Eye (tissue), 1 donor: ENCODE data around the gene ATG12.
"Not testable (repeated sequence)": the region's sequence is repeated elsewhere in the genome, so short reads cannot be mapped to it uniquely, and the experiment has no call there.

ENCODE experiments used
- DNase-seq: peaks from one replicate; pipeline ENCODE4 v3.0.0-alpha.2; 2015

Gene ATG12

DNA sequence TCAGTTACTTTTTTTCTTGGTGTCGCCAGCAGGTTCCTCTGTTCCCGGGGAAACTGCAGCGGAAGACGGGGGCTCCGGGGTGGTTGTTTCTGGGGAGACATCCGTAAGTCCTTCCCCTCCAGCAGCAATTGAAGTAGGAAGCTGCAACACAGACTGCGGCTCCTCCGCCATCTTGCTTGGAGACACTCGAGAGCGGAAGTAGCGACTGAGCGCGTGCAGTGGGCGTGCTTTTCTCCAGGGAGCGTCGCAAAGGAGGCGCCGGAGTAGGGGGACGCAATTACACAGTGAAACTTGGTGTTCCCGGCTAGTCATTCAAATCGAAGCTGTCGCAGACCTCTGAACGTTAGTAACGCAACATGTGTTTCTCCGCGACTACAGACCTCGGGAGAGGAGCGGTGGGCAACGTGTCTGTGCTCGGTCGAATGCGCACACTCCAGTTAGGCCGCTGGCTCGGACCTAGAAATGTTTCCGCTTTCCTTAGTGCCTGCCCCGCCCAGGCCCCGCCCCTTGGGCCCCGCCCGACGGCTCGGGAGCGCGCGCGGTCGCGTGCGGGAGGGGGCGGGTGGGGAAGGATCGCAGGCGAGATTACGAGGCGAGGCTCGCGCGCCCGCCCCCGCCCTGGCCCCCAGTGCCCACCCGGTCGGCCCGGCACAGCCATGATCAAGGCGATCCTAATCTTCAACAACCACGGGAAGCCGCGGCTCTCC, at the start of gene ATG12, which contains the start of gene AP3S1:
Gene ATG12, minus strand, starts transcription at position 184 of the 707 bp plus-strand sequence. Its CDS starts 13 bp downstream, at position 171.
Gene AP3S1, plus strand, starts transcription at position 554 of the 707 bp plus-strand sequence. Its CDS starts 103 bp downstream, at position 657.
- DNase-seq, result peak; percentile 98

DNA sequence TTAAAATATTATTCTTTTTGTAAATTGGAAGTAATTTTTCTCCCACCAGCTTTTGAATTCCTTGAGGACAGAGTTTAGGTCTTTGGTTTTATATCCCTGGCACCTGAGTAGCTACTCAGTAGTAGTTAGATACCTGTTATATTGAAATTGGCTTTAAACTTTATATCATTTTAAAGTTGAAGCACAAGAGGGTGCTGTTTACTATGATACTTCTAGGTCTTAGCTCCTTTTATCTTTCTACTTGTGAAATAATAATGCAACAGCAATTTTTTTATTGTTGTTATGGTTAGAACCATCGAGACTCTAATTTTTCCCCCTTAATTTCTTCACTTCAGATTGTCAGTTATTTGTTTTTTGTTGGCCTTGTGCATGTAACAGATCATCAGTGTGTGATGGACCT, 46.7 kb upstream of the ATG12 start:
- DNase-seq, result no peak

DNA sequence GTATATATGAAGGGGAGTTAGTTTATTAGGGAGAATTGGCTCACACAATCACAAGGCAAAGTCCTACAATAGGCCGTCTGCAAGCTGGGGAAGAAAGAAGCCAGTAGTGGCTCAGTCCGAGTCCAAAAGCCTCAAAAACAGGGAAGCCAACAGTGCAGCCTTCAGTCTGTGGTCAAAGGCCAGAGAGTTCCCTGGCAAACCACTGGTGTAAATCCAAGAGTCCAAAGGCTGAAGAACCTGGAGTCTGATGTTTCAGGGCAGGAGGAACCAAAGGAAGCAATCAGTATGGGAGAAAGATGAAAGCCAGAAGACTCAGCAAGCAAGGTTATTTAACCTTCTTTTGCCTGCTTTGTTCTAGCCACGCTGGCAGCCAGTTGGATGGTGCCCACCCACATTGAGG, 43.8 kb upstream of the ATG12 start:
- DNase-seq, result not testable (repeated sequence)

DNA sequence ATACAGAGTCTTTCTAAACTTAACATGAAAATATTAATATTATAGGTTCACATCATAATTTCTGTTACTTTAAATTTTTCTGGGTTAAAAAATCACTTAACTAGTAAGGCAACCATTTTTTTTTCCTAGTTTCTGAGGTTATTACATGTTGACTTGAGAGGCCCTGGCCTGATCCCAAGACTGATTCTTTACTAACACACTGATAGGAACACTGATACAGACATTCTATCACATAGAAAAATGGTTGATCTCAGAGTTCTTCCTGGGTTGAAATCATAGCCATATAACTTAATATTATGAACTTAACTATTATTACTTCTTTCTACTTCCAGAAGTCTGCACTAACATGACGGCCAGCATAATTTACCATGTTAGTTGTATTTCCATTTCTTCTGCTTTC, 43.3 kb upstream of the ATG12 start:
- no peak for DNase-seq

DNA sequence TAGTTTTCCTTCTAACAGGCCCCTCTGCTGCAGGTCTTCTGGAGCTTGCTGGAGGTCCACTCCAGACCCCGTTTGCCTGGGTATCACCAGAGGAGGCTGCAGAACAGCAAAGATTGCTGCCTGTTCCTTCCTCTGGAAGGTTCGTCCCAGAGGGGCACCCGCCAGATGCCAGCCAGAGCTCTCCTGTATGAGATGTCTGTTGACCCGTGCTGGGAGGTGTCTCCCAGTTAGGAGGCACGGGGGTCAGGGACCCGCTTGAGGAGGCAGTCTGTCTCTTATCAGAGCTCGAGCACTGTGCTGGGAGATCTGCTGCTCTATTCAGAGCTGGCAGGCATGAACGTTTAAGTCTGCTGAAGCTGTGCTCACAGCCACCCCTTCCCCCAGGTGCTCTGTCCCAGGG, 41.1 kb upstream of the ATG12 start:
- not testable (repeated sequence) for DNase-seq

DNA sequence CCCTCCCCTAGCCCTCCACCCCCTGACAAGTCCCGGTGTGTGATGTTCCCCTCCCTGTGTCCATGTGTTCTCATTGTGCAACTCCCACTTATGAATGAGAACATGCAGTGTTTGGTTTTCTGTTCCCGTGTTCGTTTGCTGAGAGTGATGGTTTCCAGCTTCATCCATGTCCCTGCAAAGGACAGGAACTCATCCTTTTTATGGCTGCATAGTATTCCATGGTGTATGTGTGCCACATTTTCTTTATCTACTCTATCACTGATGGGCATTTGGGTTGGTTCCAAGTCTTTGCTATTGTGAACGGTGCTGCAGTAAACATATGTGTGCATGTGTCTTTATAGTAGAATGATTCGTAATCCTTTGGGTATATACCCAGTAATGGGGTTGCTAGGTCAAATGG, 36.0 kb upstream of the ATG12 start:
- not testable (repeated sequence) for DNase-seq

DNA sequence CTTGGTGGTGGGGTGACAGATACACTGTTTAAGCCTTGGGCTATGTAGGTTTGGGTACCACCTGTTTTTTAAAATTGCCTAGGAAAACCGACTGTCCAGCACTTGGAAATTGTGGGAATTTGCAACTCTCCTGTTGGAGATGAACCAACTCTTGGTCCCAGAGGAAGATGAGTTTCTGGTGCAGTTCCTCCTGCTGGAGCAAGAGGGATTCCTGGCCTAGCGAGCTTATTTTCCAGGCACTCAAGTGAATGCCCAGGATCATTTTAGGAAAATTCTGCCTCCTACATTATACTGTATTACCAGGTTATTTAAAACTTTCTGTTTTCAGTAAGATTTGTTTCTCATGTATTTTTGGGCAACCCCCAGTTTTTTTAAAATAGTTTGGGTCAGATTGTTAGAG, 34.1 kb upstream of the ATG12 start:
- DNase-seq, result no peak

DNA sequence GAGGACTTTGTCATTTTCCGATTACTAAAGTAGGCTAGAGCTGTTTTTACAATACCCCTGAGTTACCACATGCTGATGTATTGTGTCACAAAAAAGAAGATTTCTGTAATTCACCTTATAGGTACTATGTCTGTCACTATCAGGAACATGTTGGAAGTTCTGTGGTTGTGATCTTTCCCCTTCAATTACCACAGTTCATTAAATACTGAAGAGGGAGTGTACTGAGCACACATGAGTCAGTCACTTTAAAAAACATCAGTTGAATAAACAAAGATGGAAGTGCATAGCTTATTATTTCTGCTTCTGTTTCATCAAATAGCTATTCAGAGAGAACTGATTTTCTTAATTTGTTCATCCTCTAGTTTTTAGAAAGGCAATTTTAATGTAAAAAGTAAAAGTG, 32.0 kb upstream of the ATG12 start:
- no peak for DNase-seq

DNA sequence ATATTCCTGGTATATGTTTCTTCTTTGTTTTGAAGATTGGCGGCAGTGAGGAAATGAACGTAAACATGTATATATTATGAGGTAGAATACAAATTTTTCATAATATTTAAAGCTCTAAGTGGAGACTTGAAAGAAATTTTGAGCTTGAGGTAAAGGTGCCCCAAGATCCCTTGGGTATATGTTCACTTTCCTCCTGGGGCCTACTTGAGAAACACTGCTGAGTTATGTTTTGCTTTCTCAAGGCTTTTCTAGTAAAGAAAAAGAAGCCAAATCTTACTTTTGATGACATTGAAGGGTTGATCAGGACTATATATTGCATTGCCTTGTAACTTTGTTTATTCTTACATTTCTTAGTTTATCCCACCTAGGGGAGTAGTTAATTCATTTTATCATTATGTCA, 31.1 kb upstream of the ATG12 start:
- no peak for DNase-seq

DNA sequence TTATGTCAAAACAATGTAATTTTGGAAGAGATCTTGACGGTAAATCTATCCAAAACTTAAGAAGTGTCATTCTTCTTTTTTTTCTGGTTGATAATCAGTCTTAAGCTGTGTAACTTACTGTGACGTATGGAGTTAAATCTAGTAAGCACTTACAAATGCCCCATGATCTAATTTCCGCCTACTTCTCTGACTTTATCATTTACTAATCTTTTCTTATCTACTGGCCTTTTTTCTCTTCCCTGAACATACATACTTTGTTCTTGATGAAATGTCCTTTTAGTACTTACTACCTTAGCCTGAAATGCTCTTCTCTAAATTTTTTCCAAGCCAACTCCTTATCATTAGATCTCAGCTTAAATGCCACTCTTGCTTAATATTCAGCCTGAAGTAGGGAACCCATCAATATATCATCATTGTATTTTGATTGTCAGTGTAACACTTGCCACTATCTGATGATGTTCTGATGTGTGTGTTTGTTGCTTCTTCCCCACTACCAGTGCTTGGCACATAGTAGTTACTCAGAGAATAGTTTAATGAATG, 28.0 kb upstream of the ATG12 start:
- no peak for DNase-seq

DNA sequence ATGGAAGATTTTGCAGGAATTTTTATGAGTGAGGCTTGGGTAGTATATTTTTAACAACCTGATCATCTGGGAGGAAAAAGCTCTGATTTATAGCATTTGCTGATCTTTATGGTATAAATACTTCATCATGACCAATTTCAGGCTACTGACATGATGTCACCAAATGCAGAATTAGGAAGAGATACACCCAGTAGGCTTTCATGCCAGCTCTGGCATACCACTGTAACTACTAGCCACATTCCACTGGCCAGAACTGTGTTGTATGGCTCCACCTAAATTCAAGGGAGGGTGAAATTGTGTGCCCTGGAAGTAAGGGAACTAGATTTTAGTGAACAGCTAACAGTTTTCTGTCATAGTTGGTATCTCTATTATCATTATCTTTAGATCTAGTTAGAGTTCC, 18.0 kb upstream of the ATG12 start:
- DNase-seq, result no peak

DNA sequence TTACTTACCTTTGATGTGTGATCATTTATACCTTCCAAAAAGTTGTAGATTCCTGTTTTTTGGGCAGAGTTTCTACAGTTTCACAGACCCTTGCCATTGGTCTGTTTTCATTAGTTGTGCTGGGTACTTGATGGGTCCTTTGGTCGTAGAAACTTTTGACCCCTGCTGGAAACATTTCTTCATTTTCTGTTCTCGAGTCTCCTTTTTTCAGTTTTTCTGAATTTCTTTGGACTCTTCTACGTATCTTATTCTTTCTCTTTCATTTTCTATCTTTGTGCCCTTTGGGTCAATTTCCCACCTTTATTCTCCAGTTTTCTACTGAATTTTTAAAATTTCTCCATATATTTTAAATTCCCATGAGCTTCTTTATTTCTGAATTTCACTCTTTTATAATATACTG, 17.0 kb upstream of the ATG12 start:
- DNase-seq, result no peak

DNA sequence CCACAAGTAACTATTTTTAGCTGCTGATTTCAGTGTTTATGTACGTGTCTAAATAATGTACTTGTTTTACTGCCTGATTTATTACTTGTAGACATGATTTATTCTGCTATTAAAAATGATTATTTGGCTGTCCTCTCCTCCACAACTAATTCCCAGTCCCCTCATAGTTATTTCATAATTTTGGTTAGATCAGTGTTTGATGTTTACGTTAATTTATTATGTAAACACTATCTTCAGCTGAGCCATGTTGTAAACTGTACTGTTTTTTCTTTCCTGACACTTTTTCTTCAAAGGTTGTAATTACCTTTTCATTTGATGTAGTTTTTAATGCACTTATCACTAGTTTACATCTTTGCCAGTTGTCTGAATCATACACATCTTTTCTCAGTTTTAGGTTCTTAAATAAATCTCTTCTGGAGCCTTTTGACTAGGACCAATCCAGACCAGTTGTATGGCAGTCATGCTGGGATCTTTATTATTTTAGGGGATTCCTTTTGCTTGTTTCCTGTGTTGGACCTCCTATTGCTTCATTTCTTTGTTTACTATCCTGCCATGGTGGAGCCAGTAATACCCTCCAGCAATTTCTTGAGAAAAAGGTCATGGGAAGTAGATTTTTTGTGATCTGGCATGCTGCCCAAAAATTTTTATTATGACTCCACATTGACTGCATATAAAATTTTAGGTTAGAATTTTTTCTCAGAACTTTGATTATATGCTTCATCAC, 16.4 kb upstream of the ATG12 start:
- peak; percentile 11 for DNase-seq

DNA sequence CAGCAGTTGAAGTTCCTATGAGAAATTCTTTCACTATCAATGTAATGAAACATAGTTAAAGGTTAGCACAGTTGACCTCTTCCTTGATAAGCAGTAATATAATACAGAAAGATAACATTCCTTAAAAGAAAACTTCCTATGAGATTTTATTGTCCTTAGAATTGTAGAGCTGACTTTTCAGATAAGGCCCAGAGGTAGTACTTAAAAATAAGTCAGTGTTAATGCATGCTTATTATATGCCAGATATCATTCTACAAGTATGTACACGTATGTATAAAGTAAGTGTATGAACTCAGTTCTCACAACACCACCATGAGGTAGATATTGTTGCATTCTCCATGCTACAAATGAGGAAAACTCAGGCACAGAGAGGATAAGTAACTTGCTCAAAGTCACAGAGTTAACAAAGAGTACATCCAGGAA, 15.7 kb upstream of the ATG12 start:
- no peak for DNase-seq

DNA sequence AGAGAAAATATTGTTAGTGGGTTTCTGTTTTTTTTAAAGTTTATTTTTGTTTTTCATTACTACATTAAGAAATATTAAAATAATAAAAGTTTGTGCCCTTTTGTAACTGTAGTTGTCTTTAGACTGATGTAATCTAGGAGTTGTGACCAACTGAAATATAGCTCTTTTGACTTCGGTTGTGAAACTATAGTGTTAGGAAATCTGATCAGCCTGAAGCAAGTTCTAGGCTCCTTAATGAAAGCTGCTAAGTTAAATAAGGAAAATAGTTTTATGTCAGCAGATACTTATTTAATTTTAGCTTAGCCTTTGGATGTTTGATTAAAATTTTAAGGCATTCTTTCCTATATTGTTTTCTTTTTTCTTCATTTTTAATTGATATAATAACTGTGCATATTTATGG, 14.6 kb upstream of the ATG12 start:
- DNase-seq, result no peak

DNA sequence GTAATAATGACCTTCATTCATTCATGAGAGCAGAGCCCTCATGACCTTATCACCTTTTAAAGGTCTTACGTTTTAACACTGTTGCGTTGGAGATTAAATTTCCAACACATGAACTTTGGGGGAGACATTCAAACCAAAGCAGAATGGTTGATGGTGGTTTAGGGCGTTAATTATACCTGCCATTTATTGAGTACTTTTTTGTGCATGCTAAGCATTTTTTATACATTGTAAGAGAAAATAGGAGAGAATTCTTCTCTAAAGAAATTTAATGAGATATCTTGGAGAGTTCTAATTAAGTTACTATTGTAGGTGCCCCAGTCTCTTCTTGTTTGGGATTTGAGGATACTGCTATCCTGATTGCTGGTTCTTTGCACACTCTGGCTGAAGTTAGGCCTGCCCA, 12.8 kb upstream of the ATG12 start:
- no peak for DNase-seq

DNA sequence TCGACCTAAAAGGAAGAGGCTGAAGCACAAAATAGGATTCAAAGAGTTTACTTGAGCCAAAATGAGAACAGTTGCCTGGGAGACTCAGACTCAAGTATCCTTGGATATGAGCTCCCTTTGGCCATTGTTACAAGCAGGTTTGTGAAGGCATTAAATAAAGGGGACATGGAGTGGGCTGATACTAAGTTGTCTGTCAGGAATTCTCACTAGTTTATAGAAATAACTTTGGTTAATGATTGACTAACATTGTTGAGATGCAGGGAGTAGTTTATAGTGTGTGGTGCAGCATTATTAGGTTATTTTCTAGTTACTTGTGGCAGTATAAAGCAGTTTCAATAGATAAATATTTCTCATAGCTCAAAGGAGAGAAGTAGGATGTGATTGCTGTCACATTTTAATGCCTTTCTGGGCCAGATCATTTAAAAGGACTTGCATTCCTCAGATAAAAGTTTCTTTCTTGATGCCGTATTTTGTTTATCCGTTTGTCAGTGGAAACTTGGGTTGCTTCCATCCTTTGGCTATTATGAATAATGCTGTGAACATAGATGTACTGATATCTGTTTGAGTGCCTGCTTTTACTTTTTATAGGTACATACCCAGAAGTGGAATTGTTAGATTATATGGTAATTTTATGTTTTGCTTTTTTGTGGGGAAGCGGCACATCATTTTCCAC, 9.5 kb upstream of the ATG12 start:
- DNase-seq, result no peak

DNA sequence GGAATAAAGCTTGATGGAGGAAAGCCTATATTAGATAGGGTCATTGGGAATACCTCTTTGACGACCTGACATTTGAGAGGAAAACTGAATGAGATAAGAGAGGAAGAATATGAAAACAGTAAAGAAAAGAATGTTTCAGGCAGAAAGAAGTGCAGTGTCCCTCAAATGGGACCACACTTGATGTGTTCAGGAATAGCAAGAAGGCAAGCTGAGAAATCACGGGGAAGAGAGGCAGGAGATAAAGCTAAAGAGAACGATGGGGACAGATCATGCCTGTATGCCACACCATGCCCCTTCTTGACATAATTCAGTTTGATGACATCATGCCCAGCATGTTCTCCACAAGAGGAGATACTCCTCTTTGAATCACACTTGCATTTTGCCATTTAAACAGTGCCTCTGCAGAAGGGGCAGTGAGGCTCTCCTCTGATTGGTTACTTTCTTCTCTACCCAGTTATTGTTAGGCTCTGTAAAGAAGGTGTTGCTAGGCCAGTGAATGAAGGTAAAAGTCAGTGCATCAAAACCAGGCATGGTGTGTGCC, 8.0 kb upstream of the ATG12 start:
- DNase-seq, result no peak

DNA sequence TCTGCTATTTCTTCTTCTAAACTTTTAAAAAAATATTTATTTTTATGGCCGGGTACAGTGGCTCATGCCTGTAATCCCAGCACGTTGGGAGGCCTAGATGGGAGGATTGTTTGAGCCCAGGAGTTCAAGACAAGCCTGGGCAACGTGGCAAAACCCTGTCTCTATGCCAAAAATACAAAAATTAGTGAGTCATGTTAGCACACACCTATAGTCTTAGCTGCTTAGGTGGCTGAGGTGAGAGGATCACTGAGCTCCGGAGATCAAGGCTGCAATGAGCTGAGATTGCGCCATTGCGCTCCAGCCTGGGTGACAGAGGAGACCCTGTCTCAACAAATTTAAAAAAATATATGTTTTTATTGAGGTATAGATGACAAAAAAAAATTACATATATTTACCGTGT, 5.9 kb upstream of the ATG12 start:
- no peak for DNase-seq

DNA sequence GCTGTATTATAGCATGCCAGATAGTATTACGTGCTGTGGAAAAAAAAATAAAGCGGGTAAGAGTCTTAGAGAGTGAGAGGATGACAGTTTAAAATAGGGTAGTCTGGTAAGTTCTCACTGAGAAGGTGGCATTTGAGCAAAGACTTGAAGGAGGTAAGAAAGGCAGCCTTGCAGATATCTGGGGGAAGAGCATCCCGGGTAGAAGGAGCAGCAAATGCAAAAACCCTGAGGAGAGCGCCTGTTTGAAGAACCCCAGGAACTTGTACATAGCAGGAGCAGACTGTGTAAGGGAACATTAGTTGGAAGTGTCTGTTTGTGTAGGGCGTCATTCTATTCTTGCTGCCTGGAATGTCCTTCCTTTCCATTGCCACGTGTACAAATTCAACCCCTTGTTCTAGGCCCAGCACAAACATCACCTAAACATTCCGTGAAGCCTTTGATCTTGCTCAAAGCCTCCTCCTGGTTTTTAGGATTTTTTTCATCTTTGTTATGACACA, 3.0 kb upstream of the ATG12 start:
- no peak for DNase-seq

DNA sequence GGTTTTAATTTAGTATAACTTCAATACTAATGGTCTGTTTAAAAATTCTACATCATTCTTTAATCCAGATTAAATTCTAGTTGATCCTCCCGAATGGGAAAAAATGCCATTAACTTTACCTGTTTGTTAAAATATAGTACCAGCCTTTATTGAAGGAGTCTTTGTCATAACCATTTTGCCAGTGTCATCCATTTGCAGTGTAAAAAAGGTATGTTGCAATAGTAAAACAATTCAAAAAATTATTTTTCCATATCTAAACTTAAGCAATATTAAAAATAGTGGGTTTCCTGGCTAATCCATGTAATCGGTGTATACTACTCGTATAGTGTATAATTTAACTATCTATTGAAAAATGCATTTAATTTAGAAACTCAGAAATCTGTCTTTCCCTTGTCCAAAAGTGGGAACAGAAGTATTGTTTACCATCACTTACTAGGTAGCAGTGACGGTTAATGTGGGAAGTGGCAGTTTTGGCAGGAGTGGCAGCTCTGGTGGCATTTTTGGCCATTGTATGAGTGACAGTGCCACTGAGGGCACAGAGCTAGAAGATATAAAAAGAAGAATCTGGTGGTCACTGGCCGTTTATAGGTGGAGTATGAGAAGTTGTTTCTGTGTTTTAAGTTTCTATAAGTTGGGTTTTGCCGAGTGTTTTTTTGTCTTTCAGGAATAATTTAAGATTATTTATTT, 2.2 kb upstream of the ATG12 start:
- no peak for DNase-seq

DNA sequence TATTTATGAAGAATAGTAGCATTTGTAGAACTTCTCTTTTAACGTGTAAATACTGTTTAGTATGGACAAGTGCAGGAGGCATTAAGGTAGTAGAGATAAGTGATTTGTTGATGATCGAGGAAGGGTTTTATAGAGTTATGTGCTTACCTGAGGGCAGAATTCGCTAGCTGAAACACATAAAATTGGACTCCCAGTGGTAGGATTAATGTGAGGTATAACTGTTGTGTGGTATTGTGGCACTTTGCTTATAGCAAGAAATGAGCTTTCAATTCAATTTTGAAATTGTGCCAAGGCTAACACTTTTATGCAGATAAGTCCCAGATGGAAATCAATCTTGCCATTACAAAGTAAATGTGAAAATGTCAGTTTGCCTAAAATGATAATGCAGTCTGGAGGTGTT, 1.6 kb upstream of the ATG12 start:
- no peak for DNase-seq
